Activated CD4-positive, alpha-beta T cell treated with anti-CD3 and anti-CD28 coated beads for 4 hours (primary cell): ENCODE results near the gene MCM10.
"Not testable (repeated sequence)": the region's sequence is repeated elsewhere in the genome, so short reads cannot be mapped to it uniquely, and the experiment has no call there.

Experiments
- DNase-seq, 2 donors: peaks; one replicate each; pipeline ENCODE4 v3.0.0-alpha.2; 2020

The MCM10 gene

DNA sequence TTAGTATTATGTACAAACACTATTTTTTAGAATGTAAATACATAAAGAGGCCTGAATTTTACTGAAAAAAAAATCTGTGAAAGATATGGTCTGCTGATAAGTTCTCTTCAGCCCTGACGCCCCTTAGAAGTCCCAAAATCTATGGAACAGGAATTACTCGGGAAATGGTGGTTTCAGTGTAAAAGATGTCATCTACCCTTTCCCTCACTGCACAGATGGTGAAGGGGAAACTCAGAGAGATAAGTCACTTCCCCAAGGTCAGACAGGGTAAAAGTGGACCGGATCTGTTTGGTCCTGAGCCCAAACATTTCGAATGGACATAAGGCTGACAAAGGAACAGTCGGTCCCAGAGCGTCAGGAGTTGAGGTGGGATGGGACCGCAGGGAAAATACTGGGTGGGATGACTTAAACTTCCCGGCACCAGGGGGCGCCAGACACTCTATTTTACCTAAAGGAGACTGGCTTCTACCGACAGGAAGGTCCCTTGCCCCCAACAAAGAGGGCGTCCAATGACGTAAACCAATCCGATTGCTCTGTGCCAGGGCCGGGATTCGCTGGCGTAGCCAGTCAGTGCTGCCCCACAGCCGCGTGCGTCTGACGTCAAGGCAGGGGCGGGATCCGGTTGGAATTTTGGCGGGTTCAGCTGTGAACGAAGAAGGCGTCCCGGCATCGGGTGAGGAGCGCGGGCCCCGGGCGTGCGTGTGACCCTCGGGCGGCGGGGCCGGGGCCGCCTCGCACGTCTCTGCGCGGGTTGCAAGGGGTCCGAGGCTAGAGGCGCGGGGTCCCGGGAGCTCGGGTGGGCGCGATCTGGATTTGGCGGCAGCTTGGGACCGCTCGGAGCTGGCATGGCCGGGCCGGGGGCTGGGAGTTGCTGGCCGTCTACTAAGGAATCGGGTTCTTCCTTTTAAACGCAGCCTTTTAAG is at the start of gene MCM10:
TSS of gene MCM10 (plus strand) at position 625 of the 923 bp plus-strand sequence. CDS start 2,645 bp downstream, outside the sequence.
- DNase-seq: peak; percentile 96 to 98

DNA sequence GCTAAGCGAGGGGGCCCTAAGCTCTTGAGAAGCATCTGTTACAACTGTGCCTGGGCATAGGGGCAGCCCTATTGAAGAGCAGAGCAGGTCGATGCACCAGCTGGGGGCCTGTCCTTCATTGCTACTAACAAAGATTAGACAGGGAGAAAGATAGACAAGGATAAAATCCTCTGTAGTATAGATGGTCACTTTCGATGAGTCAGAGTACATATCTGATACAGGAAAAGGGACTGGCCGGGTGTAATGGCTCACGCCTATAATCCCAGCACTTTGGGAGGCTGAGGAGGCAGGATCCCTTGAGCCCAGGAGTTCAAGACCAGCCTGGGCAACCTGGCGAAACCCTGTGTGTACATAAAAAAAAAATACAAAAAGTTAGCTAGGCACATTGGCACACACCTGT is 47.8 kb upstream of the MCM10 start:
- DNase-seq: no peak

- DNase-seq: no peak
Observed at GRCh38 chr10:13115832-13116803, 45.2 kb upstream of the MCM10 start.

DNA sequence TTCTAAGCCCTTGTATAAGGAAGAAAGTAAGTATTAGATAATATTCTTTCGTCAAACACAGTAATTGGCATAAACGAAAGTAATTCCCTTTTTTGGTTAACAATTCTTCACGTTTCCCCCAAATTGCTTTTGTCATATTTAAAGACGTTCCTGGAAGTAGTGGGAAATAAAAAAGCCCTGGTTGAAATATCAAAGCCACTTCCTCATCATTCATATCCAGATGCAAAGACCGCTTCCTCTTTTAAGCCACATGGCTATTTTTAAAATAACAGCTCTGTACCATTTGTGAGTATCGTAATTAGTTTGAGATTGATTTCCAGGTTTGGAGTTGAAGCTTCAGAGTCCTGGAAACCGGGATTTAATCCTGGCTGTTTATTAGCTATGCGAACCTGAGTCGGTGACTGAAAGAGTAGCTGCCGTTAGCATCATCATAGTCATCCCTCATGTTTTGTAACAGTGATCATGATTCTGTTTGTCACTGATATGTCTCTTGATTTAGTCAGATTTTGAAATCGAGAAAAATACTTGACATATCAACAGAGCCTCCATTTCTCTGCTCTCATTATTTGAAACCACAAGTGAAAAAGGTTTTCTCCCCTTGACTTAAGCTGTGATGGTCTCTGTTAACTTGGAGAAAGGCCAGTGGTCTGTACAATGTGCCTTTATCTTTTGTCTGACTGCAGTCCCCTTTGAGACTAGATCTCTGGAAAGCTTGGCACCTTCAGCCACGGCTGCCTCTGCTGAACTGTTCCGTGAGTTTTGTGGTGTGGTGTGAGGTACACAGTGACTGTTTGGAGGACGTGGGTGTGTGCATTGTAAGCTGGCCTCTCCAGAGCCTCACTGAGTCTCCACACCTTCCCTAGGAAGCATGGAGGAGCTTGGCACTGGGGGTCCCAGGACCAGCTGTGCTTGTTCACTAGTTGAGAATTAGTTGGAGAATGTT is 43.2 kb upstream of the MCM10 start:
- no peak for DNase-seq

DNA sequence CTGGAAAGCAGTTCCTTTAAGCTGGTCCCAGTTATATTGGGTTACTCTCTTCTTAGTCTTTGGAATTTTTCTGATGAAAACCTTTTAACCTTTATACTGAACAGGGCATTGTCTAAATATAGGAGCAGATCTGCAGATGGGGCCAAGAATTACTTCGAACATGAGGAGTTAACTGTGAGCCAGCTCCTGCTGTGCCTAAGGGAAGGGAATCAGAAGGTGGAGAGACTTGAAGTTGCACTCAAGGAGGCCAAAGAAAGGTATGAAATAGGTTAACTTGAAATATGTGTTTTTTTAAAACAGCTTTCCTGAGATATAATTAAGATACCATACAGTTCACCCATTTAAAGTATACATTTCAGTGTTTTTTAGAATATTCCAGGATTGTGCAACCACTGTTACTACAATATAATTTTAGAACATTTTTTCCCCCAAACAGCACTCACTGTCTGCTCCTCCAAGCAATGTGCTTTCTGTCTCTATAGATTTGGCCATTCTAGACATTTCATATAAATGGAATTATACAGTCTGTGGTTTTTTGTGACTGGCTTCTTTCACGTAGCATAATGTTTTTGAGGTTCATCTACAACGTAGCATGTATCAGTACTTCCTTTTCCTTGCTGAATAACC is 42.5 kb upstream of the MCM10 start:
- no peak for DNase-seq

DNA sequence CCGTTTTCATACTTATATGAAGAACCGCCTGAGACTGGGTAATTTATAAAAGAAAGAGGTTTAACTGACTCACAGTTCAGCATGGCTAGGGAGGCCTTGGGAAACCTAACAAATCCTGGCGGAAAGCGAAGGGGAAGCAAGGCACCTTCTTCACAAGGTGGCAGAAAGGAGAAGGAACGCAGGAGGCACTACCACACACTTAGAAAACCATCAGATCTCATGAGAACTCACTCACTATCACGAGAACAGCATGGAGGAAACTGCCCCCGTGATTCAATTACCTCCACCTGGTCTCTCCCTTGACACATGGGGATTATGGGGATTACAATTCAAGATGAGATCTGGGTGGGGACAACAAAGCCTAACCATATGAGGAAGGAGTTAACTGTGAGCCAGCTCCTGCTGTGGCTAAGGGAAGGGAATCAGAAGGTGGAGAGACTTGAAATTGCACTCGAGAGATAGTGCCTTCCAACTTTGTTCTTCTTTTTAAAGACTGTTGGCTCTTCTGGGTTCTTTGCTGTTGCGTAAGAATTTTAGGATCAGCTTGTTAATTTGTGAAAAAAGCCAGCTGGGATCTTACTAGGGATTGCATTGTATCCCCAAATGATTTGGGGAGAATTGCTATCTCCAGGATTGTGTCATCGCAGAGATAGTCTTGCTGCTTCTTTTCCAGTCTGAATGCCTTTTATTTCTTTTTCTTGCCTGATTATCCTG is 40.4 kb upstream of the MCM10 start:
- DNase-seq: no peak

DNA sequence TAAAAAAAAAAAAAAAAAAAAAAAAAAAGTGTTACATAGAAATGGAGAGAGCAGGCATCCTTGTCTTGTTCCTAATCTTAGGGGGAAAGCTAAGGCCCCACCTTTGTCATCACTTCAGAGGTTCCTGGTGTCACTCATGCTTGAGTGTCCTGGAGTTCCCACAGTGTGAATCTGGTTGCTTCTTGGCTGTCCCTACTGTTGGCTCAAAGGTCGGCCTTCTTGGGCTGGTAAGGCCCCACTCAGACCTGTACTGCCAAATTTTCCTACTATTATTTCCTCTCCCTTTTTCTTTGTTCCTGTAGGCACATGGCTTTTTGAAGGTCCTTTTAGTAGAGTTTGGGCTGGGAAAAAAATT is 39.9 kb upstream of the MCM10 start:
- DNase-seq: no peak

GRCh38 chr10:13136651-13137050 is 24.7 kb upstream of the MCM10 start:
- no peak for DNase-seq

GRCh38 chr10:13139150-13139549 is 22.2 kb upstream of the MCM10 start:
- no peak for DNase-seq

DNA sequence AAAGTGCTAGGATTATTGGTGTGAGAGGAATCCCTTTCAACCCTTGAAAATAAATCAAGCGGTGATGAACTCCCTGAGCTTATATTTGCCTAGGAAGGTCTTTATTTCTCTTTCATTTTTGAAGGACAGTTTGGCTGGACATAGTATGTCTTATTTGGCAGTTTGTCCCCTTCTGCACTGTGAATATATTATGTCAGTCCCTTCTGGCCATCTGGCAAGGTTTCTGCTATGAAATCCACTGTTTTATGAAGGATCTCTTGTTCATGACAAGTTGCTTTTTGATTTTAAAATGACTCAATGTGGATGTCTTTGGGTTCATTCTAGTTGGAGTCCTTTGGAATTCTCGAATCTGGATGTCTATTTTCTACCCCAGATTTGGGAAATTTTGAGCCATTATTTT is 21.7 kb upstream of the MCM10 start:
- no peak for DNase-seq

DNA sequence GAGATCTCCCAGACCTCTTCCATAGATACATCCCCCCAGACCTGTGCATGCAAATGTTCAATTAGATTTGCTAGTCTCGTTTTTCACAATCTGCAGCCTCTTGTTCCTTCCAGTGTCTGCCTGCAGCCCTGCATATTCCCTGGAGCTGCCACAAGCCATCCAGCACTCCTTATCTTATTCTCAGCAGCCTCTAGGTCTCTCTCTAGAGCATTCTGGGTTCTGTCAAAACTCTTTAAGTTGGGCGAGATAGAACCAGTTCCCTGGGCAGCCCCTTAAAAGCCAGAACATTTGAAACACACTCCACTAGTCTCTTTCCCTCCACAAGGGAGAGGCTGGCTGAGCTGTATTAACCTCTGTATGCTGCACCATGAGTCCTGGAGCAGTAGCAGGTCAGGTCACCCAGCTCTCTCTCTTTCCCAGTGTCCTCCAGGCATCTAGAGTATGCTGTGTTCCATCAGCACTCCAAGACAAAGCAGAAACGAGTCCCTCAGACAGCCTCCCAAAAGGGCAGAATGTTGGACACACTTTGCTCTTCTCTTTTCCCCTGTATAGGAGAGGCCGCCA is 20.6 kb upstream of the MCM10 start:
- no peak for DNase-seq

DNA sequence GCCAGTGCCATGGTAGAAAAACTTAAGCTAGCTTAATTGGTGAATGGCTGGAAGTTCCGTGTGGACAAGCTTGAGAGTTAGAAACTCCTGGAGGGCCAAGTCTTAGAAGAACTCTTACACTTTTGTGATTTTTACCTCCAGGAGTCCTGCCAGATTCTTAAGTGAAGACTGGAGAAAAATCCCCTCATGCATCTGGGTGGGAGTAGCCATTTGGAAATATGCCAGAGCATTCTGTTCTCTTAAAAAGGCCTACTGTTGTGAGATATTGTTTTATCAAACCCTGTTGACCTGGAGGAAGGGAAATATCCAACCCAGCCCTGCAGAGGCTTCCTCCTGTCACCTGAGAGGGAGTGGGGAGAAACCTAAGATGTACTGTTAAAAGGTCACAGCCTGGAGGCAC is 17.6 kb upstream of the MCM10 start:
- DNase-seq: no peak

DNA sequence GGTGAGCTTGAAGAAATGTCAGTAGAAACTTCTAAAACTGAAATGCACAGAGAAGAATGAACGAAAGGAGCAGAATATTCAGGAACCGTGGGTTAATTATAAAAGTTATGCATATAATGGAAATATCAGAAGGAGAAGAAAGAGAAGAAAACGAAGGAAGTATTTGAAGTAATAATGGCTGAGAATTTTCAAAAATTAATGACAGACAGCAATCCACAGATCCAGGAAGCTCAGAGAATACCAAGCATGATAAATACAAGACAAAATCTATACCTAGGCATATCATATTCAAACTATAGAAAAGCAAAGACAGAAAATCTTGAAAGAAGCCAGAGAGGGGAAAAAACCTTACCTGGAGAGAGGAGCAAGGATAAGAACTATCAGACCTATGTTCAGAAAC is 16.5 kb upstream of the MCM10 start:
- DNase-seq: no peak

DNA sequence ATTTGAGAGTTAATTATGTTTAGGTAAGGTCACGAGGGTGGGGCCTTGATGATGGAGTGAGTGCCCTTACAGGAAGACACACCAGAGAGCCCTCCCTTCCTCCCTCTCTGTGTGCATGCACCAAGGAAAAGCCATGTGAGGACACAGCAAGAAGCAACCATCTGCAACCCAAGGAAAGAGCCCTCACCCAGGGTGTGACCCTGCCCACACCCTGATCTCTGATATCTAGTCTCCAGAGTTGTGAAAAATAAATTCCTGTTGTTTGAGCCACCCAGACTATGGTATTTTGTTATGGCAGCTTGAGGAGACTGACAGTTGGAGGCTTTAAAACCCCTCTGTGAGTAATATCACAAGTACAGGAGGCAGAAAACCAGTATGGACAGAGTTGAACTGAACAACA is 15.0 kb upstream of the MCM10 start:
- DNase-seq: no peak

- DNase-seq: no peak
Observed at GRCh38 chr10:13147161-13147560, 14.2 kb upstream of the MCM10 start.

DNA sequence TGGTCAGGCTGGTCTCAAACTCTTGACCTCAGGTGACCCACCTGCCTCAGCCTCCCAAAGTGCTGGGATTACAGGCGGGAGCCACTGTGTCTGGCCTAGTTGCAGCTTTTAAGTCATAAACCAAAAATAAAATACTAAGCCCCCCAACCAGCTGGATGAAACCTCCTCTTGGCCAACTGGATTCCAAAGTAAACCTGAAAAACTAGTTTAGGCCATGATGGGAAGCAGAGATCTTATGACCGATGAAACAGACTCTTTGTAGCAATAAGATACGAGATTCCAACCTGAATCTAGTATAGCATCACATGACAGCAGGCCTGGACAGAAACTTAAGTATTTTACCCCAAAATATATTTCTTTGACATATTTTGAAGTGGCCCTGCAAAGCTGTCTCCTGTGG is 9.1 kb upstream of the MCM10 start:
- no peak for DNase-seq

DNA sequence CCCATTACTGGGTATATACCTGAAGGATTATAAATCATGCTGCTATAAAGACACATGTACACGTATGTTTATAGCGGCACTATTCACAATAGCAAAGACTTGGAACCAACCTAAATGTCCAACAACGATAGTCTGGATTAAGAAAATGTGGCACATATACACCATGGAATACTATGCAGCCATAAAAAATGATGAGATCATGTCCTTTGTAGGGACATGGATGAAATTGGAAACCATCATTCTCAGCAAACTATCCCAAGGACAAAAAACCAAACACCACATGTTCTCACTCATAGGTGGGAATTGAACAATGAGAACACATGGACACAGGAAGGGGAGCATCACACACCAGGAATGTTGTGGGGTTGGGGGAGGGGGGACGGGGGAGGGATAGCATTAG is 5.5 kb upstream of the MCM10 start:
- not testable (repeated sequence) for DNase-seq

- peak; percentile 11 to 30 for DNase-seq
Observed at GRCh38 chr10:13158401-13158800, 3.0 kb upstream of the MCM10 start.

GRCh38 chr10:13161857-13162271 is 506 bp downstream of the MCM10 start:
- no peak for DNase-seq

DNA sequence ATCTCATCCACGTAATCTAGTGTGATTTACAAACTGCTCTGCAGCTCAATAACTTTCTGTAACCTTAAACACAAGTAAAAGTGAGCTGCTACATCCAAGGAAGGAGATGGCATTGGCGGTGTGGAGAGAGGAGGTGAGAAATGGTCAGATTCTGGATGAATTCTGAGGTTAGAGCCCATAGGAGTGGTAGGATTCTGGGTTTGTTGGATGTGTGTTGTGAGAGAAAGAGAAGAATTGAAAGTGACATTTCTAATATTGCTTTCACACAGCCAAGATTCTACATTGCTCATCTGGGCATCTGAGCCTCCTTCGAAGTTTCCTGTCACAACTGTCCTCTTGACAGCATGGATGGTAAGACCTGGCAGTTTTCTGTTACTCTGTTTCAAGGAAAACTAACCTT is 2.5 kb downstream of the MCM10 start:
- DNase-seq: no peak

DNA sequence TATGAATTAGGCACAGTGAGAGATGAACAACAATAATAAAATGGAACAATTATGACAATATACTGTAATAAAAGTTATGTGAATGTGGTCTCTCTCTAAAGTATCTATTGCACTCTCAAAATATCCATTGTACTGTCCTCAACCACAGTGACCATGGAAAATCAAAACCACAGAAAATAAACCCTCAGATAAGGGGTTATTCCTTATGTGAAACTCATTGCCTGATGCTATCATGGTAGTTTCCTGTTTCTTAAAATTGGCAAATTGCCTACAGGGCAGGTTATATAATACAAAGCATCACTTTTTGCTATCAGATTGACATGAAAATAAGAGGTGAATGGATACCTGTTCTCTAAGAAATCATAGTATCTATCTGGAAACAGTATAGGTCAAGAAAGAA is 3.8 kb downstream of the MCM10 start:
- no peak for DNase-seq
